ENCODE results near the gene ZNF213.
"Not testable (repeated sequence)": the region's sequence is repeated elsewhere in the genome, so short reads cannot be mapped to it uniquely, and the experiment has no call there.

The ZNF213 gene

GRCh38 chr16:3170440-3171180, 35.8 kb downstream of the ZNF213 start:
- no peak for DNase-seq (ENCODE audit: low spot score)

- no peak for DNase-seq (ENCODE audit: low spot score)
Measured at GRCh38 chr16:3171181-3171854, 36.5 kb downstream of the ZNF213 start.

GRCh38 chr16:3171855-3172593, 37.2 kb downstream of the ZNF213 start:
- no peak for DNase-seq (ENCODE audit: low spot score)

- DNase-seq (ENCODE audit: low spot score) = no peak
Measured at GRCh38 chr16:3173892-3174617, 39.2 kb downstream of the ZNF213 start.

GRCh38 chr16:3174618-3175148, 39.9 kb downstream of the ZNF213 start:
- no peak for DNase-seq (ENCODE audit: low spot score)

GRCh38 chr16:3175157-3176093, 40.6 kb downstream of the ZNF213 start:
- no peak for DNase-seq (ENCODE audit: low spot score)

- DNase-seq (ENCODE audit: low spot score) = no peak
Measured at GRCh38 chr16:3179651-3180050, 44.8 kb downstream of the ZNF213 start.

- no peak for DNase-seq (ENCODE audit: low spot score)
Measured at GRCh38 chr16:3180445-3180878, 45.6 kb downstream of the ZNF213 start.

- not testable (repeated sequence) for DNase-seq (ENCODE audit: low spot score)
Measured at GRCh38 chr16:3182293-3182607, 47.4 kb downstream of the ZNF213 start.

GRCh38 chr16:3182608-3183444, 48.0 kb downstream of the ZNF213 start:
- no peak for DNase-seq (ENCODE audit: low spot score)

- DNase-seq (ENCODE audit: low spot score) = no peak
Measured at GRCh38 chr16:3183445-3184139, 48.8 kb downstream of the ZNF213 start.

GRCh38 chr16:3186946-3187690, 52.3 kb downstream of the ZNF213 start:
- no peak for DNase-seq (ENCODE audit: low spot score)

GRCh38 chr16:3187798-3188674, 53.2 kb downstream of the ZNF213 start, which contains the start of gene OR1F1:
Gene OR1F1, plus strand, starts transcription at chr16:3188204.
- no peak for DNase-seq (ENCODE audit: low spot score)

- no peak for DNase-seq (ENCODE audit: low spot score)
Measured at GRCh38 chr16:3188675-3188924, 53.8 kb downstream of the ZNF213 start.

GRCh38 chr16:3188925-3189825, 54.3 kb downstream of the ZNF213 start:
- DNase-seq (ENCODE audit: low spot score) = peak; percentile 35

- DNase-seq (ENCODE audit: low spot score) = no peak
Measured at GRCh38 chr16:3189869-3190268, 55.0 kb downstream of the ZNF213 start.

- DNase-seq (ENCODE audit: low spot score) = no peak
Measured at GRCh38 chr16:3190949-3191353, 56.1 kb downstream of the ZNF213 start.
